Mesendoderm (in vitro differentiated cells): ENCODE data around the gene TLE2.
A peak's percentile ranks its signal among the peaks of the same experiment; 100 is the strongest.

Experiments
- DNase-seq: peaks from one replicate; pipeline ENCODE4 v3.0.0; 2013
- H2AK5ac ChIP-seq: 2 replicates; pipeline ENCODE4 v1.6.1; 2013; ENCODE audit warnings: low read length, inconsistent platforms
- H2BK120ac ChIP-seq: 2 replicates; pipeline ENCODE4 v1.6.1; 2013; ENCODE audit warnings: low read depth, mild to moderate bottlenecking, low read length, moderate library complexity, mixed read lengths
- H2BK15ac ChIP-seq: replicated peaks from 2 replicates; pipeline ENCODE4 v1.6.1; 2013; ENCODE audit warnings: low read depth, mild to moderate bottlenecking, moderate library complexity
- H2BK5ac ChIP-seq: 2 replicates; pipeline ENCODE4 v1.6.1; 2013; ENCODE audit warnings: low read length, inconsistent platforms
- H3K18ac ChIP-seq: 2 replicates; pipeline ENCODE4 v1.6.1; 2013; ENCODE audit warnings: mild to moderate bottlenecking, low read length, mixed read lengths
- H3K23ac ChIP-seq: one replicate; pipeline ENCODE4 v1.6.1; 2013; ENCODE audit warnings: low read length
- H3K27ac ChIP-seq: 2 replicates; pipeline ENCODE4 v1.5.1; 2013; ENCODE audit warnings: low read depth, mild to moderate bottlenecking, inconsistent platforms, low read length, moderate library complexity
- H3K27me3 ChIP-seq: 2 replicates; pipeline ENCODE4 v1.6.1; 2013; ENCODE audit warnings: low read length, control low read depth, mild to moderate bottlenecking, inconsistent platforms; ENCODE audit not compliant: insufficient read depth, poor library complexity
- H3K36me3 ChIP-seq: 2 replicates; pipeline ENCODE4 v1.6.1; 2013; ENCODE audit warnings: low read length, inconsistent platforms; ENCODE audit not compliant: control insufficient read depth, insufficient read depth
- H3K4ac ChIP-seq: one replicate; pipeline ENCODE4 v1.6.1; 2013; ENCODE audit warnings: low read depth, mild to moderate bottlenecking, low read length, moderate library complexity
- H3K4me1 ChIP-seq: 2 replicates; pipeline ENCODE4 v1.6.1; 2013; ENCODE audit warnings: low read depth, low read length, inconsistent platforms; ENCODE audit not compliant: control insufficient read depth
- H3K4me2 ChIP-seq: 2 replicates; pipeline ENCODE4 v1.6.1; 2013; ENCODE audit warnings: low read length
- H3K4me3 ChIP-seq: 2 replicates; pipeline ENCODE4 v1.5.1; 2013; ENCODE audit warnings: mild to moderate bottlenecking, low read length
- H3K56ac ChIP-seq: one replicate; pipeline ENCODE4 v1.6.1; 2013; ENCODE audit warnings: low read length
- H3K79me1 ChIP-seq: 2 replicates; pipeline ENCODE4 v1.6.1; 2013; ENCODE audit warnings: low read length, inconsistent platforms
- H3K79me2 ChIP-seq: 2 replicates; pipeline ENCODE4 v1.6.1; 2013; ENCODE audit warnings: mild to moderate bottlenecking, low read length; ENCODE audit not compliant: control insufficient read depth, insufficient read depth
- H3K9ac ChIP-seq: 2 replicates; pipeline ENCODE4 v1.6.1; 2013; ENCODE audit warnings: low read length, inconsistent platforms
- H4K5ac ChIP-seq: one replicate; pipeline ENCODE4 v1.6.1; 2013; ENCODE audit warnings: low read length
- H4K8ac ChIP-seq: one replicate; pipeline ENCODE4 v1.6.1; 2013; ENCODE audit warnings: low read depth, mild to moderate bottlenecking, control low read depth, low read length, moderate library complexity
- WGBS: extraction: QIAGEN DNeasy Blood & Tissue Kit; methylation state at CpG from one replicate; pipeline ENCODE4 v1.1.7; 2013; ENCODE audit warnings: low lambda C conversion rate, missing lambda C conversion rate; ENCODE audit not compliant: insufficient coverage; ENCODE audit errors: extremely low coverage; 5-methylcytosine and 5-hydroxymethylcytosine counted together

TLE2 gene

DNA sequence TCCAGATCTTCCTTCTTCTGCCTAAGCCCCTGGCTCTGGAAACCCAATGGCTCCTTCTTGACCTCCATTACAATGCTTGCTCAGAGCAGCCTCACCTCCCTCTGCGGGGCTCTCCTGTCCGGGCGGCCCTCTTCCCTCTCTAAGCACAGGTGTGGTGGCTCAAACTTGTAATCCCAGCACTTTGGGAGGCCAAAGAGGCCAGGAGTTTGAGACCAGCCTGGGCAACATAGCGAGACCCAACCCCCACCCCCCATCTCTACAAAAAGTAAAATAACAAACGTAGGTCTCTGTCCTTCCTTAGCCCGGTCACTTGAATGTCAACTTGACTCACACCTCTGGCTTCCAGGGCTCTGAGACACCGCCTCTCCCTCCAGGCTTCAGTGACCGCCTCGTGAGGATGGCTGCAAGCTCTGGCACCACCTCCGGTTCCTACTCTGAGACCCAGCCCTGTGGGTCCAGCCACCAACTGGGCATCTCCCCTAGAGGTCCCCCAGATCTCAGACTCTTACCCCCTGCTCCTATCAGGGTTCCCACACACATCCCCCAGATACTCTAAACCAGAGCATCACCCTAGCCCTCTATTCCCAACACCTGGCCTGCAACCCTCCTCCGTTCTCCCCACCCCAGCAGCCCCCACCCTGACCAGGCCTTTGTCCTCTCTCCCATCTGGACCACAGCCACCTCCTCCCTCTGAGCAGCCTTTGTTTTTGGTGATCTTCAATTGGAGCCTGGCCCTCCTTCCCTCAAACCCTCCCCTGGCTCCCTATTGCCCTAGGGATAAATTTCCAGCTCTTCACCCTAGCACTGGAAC lies 4.7 kb upstream of the TLE2 start:
- no peak overlapping the region for H3K27ac ChIP-seq
- H3K79me2 ChIP-seq: no peaks in the 10 kb centered on the region
- H3K79me1 ChIP-seq: no peaks in the 10 kb centered on the region
- no peak overlapping the region for H3K4me3 ChIP-seq
- no peak overlapping the region for H4K8ac ChIP-seq
- no peak overlapping the region for H3K23ac ChIP-seq
- no peaks in the 10 kb centered on the region for H3K36me3 ChIP-seq
- H3K4me2 ChIP-seq: no peak overlapping the region
- H2BK15ac ChIP-seq: no peak overlapping the region
- peaks cover 14% of the 10 kb centered on the region for H3K4me1 ChIP-seq
- WGBS: no CpG with 5 or more reads among the region's 11 CpGs
- peak overlapping the region; percentile 31 for H3K56ac ChIP-seq
- H3K27me3 ChIP-seq: peaks cover 7% of the 10 kb centered on the region
- H3K4ac ChIP-seq: no peak overlapping the region
- H4K5ac ChIP-seq: no peak overlapping the region
- no peak overlapping the region for H3K18ac ChIP-seq
- no peak overlapping the region for H3K9ac ChIP-seq
- H2BK120ac ChIP-seq: no peak overlapping the region
- no peak for DNase-seq
- no peak overlapping the region for H2BK5ac ChIP-seq
- H2AK5ac ChIP-seq: peak overlapping the region; percentile 38

DNA sequence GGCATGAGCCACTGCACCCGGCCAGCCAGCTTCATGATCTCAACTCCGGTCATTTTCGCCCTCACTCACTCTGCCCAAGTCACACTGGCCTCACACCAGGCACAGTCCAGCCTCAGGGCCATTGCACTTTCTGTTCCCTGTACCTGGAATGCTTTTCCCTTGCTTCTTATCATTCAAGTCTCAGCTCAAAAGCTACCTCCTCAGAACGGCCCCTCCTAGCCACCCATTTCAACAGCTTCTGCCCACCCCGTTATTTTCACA lies 2.5 kb upstream of the TLE2 start:
- no peaks in the 10 kb centered on the region for H3K79me2 ChIP-seq
- no peak overlapping the region for H2BK120ac ChIP-seq
- H3K23ac ChIP-seq: no peak overlapping the region
- no CpG with 5 or more reads among the region's 5 CpGs for WGBS
- peaks cover 11% of the 10 kb centered on the region for H3K27me3 ChIP-seq
- H3K56ac ChIP-seq: no peak overlapping the region
- no peak overlapping the region for H3K9ac ChIP-seq
- no peak overlapping the region for H2BK5ac ChIP-seq
- no peak overlapping the region for H3K18ac ChIP-seq
- no peak overlapping the region for H2AK5ac ChIP-seq
- no peak overlapping the region for H2BK15ac ChIP-seq
- no peaks in the 10 kb centered on the region for H3K79me1 ChIP-seq
- DNase-seq: no peak
- H3K4me3 ChIP-seq: no peak overlapping the region
- peaks cover 13% of the 10 kb centered on the region for H3K4me1 ChIP-seq
- no peaks in the 10 kb centered on the region for H3K36me3 ChIP-seq
- no peak overlapping the region for H3K27ac ChIP-seq
- no peak overlapping the region for H4K5ac ChIP-seq
- H4K8ac ChIP-seq: no peak overlapping the region
- no peak overlapping the region for H3K4me2 ChIP-seq
- no peak overlapping the region for H3K4ac ChIP-seq

DNA sequence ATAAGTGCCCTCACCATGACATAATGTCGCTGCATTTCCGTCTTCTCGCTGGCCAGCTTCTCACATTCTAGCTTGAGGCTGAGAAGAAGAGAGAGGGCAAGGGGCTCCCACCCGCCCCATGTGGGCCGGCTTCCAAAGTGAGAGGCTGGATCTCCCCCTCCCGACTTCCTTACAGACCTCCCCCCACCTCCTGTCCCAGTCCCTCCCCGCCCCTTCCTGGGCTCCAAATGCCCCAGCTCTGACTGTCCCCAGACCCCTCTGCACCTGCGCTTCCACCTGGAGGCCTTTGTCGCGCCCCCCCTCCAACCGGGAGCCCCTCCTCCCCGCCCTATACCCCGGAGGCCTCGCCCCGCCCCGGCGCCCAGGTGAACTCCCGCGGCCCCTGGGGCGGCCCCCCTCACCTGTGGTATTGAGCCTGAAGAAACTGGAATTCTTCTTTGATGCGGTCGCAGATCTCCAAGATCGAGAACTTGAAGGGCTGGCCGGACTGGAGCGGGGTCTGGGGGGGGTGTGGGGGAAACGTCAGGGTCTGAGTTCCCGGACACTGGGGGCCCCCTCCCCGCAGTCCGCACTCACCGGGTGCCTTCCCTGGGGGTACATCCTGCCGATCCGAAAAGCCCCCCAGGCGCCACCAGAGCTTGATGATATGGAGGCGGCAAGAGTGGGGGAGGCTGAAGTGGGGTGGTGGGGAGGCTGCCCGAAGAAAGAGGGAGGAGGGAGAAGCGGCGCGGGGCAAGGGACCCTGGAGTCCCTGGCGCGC lies 595 bp downstream of the TLE2 start:
- Histone ChIP-seq H2AK5ac (no peak overlapping the region), H4K8ac (no peak overlapping the region), H3K4me3 (no peak overlapping the region), H2BK15ac (no peak overlapping the region), H4K5ac (no peak overlapping the region), H2BK5ac (no peak overlapping the region), H3K56ac (peak overlapping the region; percentile 42), H3K4me1 (peaks cover 7% of the 10 kb centered on the region), H3K23ac (no peak overlapping the region), H3K79me2 (no peaks in the 10 kb centered on the region), H3K4me2 (peak overlapping the region; percentile 42), H3K27ac (no peak overlapping the region), H3K18ac (peak overlapping the region; percentile 88), H3K79me1 (no peaks in the 10 kb centered on the region), H2BK120ac (peak overlapping the region; percentile 30), H3K36me3 (no peaks in the 10 kb centered on the region), H3K27me3 (peaks cover 11% of the 10 kb centered on the region), H3K4ac (peak overlapping the region; percentile 18), H3K9ac (peak overlapping the region; percentile 36)
- WGBS: no CpG with 5 or more reads among the region's 40 CpGs
- DNase-seq: peak; percentile 61

DNA sequence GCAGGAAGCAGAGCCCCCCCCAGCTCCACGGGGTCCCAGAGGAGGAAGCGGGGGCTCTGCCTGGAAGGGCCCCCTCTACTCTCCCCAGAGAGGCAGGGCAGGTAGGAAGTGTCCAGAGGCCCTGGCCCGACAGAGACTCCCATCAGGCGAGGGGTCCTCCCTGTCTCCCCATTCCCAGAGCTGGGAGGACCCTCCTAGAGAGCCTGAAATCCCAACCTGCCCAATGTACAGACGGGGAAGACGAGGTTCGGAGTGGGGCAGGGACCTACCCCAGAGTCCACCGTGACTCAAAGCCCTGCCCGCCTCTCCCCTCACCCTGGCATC lies 1.1 kb downstream of the TLE2 start:
- Histone ChIP-seq H2BK120ac (no peak overlapping the region), H3K27ac (no peak overlapping the region), H3K79me1 (no peaks in the 10 kb centered on the region), H3K4me2 (no peak overlapping the region), H4K8ac (no peak overlapping the region), H3K18ac (no peak overlapping the region), H3K9ac (no peak overlapping the region), H3K4ac (no peak overlapping the region), H3K27me3 (peaks cover 11% of the 10 kb centered on the region), H2BK15ac (no peak overlapping the region), H4K5ac (no peak overlapping the region), H3K36me3 (no peaks in the 10 kb centered on the region), H3K4me1 (peaks cover 7% of the 10 kb centered on the region), H2AK5ac (no peak overlapping the region), H3K56ac (peak overlapping the region; percentile 40), H3K23ac (no peak overlapping the region), H2BK5ac (no peak overlapping the region), H3K79me2 (no peaks in the 10 kb centered on the region), H3K4me3 (no peak overlapping the region)
- no CpG with 5 or more reads among the region's 9 CpGs for WGBS
- no peak for DNase-seq

DNA sequence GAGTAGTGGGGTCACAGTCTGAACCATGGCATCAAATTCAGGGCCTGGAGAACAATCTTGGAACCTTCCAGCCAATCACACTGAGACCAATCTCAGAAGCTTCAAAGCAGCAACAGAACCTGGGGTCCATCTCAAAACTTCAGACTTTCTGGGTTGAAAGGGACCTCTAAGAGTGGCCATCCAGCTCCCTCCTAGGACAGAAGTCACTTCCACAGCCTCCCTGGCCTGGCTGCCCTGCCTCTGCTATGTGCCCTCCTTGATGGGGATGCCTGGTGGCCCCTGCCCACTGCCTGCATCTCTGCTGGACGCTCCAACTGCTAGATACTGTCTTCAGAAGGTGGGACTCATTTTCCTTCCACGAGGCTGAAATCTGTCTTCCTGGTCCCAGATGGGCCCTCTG lies 1.8 kb downstream of the TLE2 start:
- DNase-seq: no peak
- Histone ChIP-seq H4K5ac (no peak overlapping the region), H3K27me3 (peaks cover 11% of the 10 kb centered on the region), H3K27ac (no peak overlapping the region), H4K8ac (no peak overlapping the region), H3K18ac (no peak overlapping the region), H2BK15ac (no peak overlapping the region), H3K79me1 (no peaks in the 10 kb centered on the region), H2BK120ac (no peak overlapping the region), H3K56ac (no peak overlapping the region), H3K9ac (no peak overlapping the region), H3K36me3 (no peaks in the 10 kb centered on the region), H3K4me2 (no peak overlapping the region), H3K23ac (no peak overlapping the region), H2BK5ac (no peak overlapping the region), H2AK5ac (no peak overlapping the region), H3K79me2 (no peaks in the 10 kb centered on the region), H3K4me1 (peaks cover 7% of the 10 kb centered on the region), H3K4me3 (no peak overlapping the region), H3K4ac (no peak overlapping the region)
- WGBS: no CpG with 5 or more reads among the region's 2 CpGs
